ENCODE data around the gene ZNF620.
"Not testable (repeated sequence)": the region's sequence is repeated elsewhere in the genome, so short reads cannot be mapped to it uniquely, and the experiment has no call there.

ZNF620 gene

DNA sequence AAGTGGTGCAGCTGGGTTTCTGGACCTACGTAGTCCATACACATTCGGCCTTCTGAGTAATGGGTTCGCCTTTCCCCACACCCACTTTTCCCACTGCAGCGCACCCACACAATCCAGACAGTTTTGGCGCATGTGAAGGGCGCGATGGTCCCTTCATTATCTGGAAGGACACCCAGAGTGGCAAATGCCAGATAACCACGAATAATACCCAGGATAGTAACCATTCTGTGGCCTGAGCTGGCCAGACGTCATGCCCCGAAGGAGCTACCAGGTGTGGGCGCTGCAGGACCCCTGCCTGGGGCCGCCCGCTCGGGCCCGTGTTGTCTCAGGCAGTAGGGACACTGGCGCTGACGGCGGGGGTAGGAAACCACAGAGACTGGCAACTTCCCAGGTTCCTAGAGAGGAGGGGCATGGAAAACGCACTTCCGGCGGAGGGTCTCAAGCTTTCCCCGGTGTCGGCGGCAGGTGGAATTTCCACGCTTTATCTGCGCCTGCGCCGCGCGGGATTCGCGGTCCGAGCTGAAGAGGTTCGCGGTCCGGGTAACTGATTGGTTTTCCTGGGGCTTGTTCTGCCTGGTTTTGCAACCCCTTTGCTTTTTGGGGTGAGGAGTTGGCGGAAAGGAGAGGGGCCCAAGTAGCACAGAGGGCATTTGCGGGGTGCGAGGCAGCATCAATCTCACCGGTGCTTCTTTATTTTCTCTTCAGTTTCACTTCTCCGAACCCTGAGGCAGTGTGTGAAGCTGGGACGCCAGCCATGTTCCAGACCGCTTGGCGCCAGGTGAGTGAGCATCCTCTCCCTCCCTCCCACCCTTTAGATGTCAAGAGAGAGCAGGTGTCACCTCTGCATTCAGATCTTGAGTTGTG is at the start of gene ZNF620:
Gene ZNF620, plus strand, starts transcription at position 441 of the 864 bp plus-strand sequence. Its CDS starts 314 bp downstream, at position 755.
- DNase-seq: peak; percentile 70 to 79

DNA sequence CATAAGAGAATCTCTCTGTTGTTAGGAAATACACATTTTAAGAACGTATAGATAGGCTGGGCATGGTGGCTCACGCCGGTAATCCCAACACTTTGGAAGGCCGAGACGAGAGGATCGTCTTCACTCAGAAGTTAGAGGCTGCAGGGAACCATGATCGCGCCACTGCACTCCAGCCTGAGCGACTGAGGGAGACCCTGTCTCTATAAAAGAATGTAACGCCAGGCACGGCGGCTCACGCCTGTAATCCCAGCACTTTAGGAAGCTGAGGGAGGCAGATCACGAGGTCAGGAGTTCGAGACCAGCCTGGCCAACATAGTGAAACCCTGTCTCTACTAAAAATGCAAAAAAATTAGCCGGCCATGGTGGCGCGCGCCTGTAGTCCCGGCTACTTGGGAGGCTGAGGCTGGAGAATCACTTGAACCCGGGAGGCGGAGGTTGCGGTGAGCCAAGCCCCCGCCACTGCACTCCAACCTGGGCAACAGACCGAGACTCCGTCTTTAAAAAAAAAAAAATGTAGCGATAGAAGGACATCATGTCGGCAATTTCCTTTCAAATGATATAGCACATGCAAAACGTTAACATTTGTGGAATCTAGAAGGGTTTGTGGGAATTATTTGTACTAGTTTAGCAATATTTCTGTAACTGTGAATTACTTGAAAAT is 49.4 kb upstream of the ZNF620 start:
- DNase-seq: no peak

DNA sequence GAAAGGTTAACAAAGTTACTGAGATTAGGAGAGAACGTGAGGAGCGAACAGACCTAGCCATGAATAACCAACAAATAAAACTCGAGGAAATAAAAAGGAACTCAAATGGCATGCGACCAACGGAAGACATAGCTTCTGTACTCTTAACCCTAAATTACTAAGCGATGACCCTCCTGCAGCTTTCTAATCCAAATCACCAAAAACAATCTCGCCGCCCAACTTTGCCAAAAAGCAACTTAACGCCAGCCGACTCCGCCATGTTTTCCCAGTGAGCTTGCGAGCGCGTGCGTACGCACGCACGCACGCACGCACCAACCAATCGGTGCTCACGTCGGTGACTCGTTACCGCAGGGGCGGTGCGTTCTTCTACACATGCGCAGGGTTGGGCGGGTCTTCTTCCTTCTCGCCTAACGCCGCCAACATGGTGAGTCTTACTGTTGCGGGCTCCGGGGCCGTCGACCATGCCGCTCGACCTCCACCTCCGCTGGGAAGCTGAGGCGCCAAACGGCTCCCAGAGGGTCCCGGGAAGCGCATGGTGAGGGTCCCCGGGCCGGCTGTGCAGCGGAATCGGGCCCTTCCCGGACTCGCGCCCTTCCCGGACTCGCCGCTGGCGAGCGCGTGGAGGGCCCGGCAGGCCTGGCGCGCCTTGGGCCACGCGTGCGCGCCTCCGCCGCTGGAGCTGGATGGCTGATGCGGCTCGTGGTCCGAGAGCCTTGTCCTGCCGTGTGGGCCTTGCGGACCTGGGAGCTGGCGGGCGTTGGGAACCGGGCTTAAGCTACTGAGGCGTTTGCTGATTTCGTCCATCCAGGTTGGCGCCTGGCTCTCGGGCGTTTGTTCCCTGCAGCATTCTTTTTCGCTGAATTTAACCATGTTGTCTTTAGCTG is 48.7 kb upstream of the ZNF620 start, which contains the start of gene RPL14:
Gene RPL14, plus strand, starts transcription at position 400 of the 884 bp plus-strand sequence. Its CDS starts 133 bp downstream, at position 533.
- DNase-seq: peak; percentile 93

DNA sequence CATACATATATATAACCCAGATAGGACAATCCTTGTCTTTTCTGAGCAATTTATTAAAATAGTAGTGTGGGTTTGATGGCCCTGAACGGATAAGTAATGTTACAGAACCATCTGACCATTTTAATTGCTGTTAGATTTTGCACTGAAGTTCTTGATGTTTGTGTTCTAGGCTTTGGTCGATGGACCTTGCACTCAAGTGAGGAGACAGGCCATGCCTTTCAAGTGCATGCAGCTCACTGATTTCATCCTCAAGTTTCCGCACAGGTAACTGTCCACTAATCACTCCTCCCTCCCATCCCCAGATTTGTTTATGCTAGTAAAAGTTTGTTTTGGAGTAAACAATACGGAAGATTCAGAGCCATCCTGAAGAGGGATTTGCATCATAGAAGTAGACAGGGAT is 47.4 kb upstream of the ZNF620 start:
- no peak for DNase-seq

DNA sequence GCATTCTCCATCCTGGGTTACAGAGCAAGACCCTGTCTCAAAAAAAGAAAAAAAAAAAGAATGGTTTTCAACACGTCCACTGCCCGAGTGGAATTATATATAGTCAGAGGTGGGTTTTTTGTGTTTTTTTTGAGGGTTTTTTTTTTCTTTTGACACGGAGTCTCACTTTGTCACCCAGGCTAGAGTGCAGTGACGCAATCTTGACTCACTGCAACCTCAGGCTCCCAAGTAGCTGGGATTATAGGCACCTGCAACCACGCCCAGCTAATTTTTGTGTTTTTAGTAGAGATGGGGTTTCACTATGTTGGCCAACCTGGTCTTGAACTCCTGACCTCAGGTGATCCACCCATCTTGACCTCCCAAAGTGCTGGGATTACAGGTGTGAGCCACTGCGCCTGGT is 45.4 kb upstream of the ZNF620 start:
- DNase-seq: not testable (repeated sequence)

DNA sequence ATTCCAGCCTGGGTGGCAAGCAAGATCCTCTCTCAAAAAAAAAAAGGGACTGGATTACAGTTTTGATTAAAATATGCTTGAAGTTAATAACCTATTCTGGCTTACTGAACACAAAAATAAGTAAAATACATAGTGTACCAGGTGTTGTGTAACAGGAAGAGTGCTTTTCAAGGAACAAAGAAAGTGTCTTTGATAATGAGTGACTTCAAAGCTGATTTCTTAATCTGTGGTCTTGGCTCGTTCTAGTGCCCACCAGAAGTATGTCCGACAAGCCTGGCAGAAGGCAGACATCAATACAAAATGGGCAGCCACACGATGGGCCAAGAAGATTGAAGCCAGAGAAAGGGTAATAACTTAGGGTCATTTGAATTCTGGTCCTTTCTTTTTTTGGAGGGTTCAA is 44.7 kb upstream of the ZNF620 start:
- no peak for DNase-seq

DNA sequence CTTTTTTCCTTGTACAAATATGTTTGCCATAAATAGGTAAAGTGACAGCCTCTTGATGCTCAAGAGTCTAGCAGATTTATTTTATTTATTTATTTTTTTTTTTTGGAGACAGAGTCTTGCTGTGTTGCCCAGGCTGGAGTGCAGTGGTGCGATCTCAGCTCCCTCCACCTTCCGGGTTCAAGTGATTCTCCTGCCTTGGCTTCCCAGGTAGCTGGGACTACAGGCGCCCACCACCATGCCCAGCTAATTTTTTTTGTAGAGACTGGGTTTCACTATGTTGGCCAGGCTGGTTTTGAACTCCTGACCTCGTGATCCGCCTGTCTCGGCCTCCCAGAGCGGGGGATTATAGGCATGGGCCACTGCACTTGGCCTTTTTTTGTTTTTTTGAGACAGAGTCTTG is 43.0 kb upstream of the ZNF620 start:
- not testable (repeated sequence) for DNase-seq

DNA sequence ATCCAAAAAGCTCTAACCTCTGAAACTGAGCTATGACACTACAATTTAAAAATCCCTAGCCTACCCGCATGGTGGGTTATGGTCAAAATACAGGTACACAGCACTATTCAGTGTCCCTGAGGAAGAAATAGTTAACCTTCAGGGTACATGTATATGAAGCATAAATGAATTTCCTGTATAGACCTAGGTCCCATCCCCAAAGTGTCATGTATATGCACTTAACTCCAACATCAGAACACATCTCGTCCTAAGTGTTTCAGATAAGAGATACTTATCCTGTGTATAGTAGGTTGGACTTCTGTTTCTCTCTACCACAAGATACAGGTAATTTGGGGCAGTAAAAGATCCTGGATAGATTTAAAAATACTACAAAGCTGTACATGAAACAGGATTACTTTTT is 42.3 kb upstream of the ZNF620 start:
- no peak for DNase-seq

DNA sequence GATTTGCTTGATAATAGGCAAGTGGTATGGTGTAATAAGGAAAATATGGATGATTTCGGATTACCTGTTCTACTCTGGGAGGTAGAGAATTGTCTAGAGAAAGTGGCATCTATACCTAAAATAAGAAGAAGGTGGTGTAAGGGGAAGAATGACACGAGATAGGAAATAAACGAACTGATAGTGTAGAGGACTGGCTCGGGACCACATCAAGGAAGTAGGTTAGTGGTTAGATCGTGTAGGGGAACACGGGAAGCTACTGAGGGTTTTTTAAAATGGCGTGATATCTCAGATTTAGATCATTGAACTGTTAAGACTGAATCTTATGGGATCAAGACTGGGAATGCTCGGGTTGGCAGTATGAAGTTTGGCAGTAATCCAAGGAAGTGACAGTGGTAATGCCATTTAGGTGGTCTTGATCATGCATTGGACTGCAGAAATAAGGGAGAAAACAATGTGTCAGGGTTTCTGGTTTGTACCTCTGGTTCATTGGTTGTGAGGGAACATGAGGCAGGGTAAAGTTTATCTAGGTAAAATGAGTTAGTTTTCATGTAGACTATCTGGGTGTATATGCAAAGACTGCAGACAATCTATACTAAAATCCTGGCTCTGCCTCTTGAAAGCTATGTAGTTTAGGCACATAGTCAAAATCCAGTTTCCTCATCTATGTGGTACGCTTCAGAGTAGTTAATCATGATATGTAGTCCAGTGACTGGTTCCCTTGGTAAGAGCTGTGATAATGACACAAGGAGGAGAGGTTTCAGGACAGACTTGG is 41.3 kb upstream of the ZNF620 start:
- peak in 1 of 2 experiments; percentile 8 for DNase-seq

DNA sequence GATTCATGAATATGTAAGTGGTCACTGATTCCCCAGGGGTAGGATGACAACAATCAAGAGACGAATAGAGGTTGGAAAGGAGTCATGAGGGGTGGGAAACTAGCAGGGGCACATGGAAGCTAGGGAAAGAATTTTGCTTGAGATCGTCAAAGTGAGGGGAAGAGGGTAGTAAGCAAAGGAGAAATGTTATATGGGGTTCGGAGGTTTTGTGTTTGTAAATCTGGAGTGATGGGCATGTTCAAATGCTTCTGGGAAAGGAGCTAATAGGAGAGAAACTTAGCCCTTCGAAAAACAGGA is 40.8 kb upstream of the ZNF620 start:
- DNase-seq: no peak

DNA sequence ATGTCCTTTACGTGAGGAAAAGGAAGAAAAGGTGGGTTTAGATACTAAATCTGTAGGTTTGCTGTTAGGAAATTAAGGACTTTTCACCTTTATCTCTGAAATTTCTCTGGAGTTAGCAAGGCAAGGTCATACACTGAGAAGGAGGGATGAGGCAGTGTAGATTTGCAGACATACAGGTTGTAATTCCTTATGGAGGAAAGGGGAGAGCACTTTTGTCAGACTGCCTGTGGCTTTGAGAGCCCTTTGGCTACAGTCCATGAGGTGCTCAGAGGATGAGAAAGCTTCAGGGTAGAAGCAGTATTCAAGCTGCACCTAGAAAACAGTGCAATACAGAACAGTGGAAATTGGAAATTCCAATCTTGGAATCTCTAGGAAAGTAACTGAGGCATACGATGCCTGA is 40.4 kb upstream of the ZNF620 start:
- DNase-seq: no peak

DNA sequence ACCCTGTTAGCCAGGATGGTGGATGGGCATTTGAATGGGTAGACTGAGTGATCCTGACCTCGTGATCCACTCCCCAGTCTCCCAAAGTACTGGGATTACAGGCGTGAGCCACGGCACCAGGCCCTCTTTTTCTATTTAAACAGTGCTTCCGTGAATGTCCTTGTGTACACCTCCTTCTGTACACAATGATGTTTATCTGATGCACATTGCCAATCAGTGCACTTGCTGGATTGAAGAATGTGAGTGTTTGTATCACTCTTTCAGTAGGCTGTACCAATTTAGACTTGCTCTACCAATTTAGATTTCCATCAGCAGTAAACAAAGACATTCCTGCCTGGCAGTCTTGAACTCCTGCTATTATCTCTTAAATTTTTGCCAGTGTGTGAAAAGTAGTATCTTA is 37.8 kb upstream of the ZNF620 start:
- no peak for DNase-seq

DNA sequence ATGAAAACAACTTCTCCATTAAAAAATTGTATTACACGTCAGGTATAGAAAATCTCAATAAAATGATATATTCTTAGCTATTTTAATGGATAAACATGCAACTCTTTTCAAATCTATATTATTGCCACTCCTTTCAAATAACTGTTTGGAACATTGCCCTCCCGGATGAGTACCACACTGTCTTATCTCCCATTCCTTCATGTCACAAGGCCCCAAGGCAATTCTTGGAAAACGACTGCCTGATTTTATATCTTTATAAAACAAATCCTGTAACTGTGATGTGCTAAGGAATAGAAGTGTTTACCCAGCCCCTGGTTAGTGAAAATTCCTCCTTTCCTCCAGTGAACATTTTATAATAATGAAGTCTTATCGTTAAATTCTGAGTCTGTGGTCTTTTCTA is 35.1 kb upstream of the ZNF620 start:
- DNase-seq: no peak

DNA sequence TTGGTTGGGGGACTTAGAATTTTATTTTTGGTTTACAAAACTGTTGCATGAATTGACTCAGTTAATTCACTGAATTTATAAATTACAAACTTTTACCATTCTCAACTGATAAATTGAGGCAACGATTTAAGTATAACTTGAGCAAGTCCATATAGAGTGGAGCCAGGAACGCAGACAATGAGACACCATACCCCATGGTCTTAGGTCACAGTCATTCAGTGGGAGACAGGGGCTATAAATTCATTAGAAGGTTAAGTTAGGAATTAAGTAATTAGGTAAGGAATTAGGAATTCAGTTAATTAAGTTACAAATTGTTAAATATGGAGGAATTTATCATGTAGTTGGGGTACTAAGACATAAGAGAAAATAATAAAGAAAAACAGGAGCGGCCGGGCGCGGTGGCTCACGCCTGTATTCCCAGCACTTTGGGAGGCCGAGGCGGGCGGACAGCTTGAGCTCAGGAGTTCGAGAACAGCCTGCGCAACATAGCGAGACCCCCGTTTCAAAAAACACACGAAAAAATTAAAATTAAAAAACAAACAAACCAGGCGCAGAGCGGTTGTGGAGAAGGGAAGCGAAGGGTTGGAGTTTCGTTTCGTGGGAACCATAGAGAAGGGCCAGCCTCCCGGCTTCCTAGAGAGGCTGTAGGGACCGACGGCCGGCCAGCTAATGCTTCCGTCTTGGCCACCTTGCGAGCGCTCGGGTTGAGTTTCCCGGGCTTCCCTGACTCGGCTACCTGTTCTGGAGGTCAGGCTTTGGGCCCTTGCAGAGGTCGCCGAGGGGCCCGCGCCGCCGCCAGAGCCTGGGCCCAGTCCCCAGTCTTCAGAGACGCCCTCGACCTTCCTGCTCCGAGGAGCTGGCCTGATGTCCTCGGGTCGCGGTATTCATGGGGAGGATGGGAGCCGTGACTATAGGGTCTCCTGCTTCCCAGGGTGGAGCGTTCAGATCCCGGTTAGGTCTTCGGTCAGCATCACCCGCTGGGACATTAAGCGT is 29.1 kb upstream of the ZNF620 start, which contains the start of gene ZNF619:
Gene ZNF619, plus strand, starts transcription at position 645 of the 993 bp plus-strand sequence. CDS start 858 bp downstream, outside the sequence.
- peak; percentile 66 to 67 for DNase-seq

DNA sequence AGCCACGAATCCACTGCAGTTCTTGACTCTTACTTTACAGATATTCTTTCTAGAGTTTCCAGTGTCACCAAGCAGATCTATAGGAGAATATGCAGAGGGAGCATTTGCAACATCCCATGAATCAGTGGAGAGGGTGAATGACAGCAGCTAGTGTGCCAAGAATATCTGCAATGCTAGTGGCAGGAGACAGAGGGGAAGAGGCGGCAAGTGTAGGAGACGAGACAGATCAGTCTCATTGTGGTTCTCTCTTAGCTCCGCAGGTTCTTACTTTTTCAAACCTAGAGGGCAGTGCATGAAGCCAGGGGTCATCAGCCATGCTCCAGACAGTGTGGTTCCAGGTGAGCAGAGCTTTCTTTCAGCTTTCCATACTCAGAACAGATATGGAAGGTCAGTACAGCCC is 28.2 kb upstream of the ZNF620 start:
- peak; percentile 26 to 36 for DNase-seq

DNA sequence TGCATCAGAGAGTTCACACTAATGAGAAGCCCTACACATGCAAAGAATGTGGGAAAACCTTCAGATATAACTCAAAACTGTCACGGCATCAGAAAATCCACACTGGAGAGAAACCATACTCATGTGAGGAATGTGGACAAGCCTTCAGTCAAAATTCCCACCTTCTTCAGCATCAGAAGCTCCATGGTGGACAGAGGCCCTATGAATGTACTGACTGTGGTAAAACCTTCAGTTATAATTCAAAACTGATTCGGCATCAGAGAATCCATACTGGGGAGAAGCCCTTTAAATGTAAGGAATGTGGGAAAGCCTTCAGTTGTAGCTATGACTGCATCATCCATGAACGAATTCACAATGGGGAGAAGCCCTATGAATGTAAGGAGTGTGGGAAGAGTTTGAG is 18.7 kb upstream of the ZNF620 start:
- no peak for DNase-seq

DNA sequence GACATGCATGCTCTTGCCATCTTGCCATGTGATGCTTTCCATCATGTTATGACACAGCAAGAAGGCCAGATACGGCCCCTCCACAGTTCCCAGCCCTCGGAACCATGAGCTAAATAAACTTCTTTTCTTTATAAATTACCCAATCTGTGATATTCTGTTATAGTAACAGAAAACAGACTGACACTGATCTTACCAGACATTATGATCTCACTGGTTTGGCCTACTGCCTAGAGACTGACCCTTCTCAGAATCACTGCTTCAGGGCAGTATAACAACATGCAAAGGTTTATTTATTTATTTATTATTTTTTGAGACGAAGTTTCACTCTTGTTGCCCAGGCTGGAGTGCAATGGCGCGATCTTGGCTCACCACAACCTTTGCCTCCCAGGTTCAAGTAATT is 14.9 kb upstream of the ZNF620 start:
- DNase-seq: no peak

DNA sequence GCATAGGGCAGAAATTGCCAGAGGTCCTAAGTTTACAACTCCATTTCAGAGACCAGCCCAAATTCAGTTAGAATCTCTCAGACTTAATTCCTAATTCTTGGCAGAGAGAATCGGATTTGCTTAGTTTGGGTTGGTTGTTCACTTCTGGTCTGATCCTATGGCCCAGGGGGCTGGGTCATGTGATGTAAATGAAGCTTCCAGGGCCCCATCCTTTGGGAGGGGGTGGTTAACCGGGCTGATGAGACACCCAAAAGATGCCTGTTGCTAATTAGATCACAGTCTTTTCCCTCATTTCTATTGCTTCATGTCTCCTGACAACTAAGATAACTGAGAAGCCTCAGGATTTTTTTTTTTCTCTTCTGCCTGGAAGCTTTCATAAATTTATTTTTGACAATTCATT is 11.1 kb upstream of the ZNF620 start:
- no peak for DNase-seq

DNA sequence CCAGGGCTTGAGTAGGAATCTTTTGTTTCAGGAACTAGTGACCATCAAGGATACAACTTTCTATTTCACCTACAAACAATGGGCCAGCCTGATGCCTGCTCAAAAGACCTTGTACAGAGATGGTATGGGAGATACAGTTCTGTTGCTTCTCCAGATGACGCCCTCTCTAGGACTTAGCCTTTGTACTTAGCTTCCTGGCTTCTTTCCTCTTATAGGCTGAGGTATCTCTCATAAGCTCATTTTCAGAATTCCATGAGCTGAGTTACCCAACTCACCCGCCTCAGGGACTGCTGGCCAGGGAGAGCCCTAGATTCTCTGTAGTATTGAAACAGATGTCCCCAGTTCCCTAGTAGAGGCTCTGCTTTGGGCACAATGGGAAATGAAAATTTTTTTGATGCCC is 8.6 kb upstream of the ZNF620 start:
- no peak for DNase-seq

DNA sequence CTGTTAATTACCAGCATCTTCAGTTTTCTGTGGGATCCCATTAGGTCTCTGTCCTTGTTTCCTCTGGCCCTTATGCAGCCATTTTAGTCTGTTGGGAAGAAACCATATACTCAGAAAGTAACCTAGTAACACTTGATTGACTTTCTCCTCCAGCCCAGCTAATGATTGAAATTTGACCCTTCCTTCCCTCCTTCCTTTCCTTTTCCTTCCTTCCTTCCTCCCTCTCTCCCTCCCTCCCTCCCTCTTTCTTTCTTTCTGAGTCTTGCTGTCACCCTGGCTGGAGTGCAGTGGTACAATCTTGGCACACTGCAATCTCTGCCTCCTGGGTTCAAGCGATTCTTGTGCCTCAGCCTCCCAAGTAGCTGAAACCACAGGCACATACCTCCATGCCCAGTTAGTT is 5.9 kb upstream of the ZNF620 start:
- DNase-seq: no peak

DNA sequence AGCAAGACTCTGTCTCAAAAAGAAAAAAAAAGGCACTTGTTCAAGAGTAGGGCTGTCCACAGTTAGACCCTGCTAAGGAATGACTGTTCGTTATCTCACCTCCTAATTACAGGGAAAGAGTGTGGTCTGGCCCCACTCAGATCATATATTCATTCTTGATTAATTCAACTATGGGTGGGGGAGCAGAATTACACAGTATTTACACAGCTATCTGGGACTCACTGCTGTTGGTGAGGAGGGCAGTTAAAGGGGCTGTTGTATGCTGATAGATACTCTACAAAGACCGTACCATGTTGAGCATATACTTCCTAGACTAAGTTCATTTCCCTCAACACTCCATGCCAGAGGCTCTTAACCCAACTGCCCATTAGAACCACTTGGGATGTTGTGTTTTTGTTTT is 3.8 kb upstream of the ZNF620 start:
- no peak for DNase-seq

All from Kasumi-1 (cell line).